Thoracic aorta (tissue), 2 donors: ENCODE results near the gene CAMKK2. TPM values are rescaled to one million over a fixed set of nuclear protein-coding genes. Genes with fewer than 3 reads are reported as not detected.

Experiments used
- ATAC-seq: fragments of 150-250 bp; one replicate; pipeline ENCODE4 v1.8.0; 2017; ENCODE audit warnings: low read depth; ENCODE audit not compliant: insufficient number of reproducible peaks, low FRiP score
- DNase-seq: peaks from one replicate; pipeline ENCODE4 v3.0.0-alpha.2; 2020; ENCODE audit warnings: low spot score
- H3K27ac ChIP-seq, 2 donors: fragments of 200-600 bp; sonication (generic); 1 replicate in 1 of 2; 2 replicates in 1 of 2; pipeline ENCODE4 v1.5.1; 2016; ENCODE audit warnings: mild to moderate bottlenecking in 2 of 2, moderate library complexity in 2 of 2
- H3K27me3 ChIP-seq: fragments of 200-600 bp; sonication (generic); replicated peaks from 2 replicates; pipeline ENCODE4 v1.6.0; 2016; ENCODE audit warnings: mild to moderate bottlenecking; ENCODE audit not compliant: insufficient read depth
- H3K36me3 ChIP-seq: fragments of 200-600 bp; sonication (generic); one replicate; pipeline ENCODE4 v1.5.1; 2016
- H3K4me1 ChIP-seq, 2 donors: fragments of 200-600 bp; sonication (generic); 1 replicate in 1 of 2; 2 replicates in 1 of 2; pipeline versions ENCODE4 v1.5.1 to v1.6.0; 2016; ENCODE audit warnings: low read depth in 2 of 2, mild to moderate bottlenecking in 1 of 2; ENCODE audit not compliant: control insufficient read depth in 1 of 2
- H3K4me3 ChIP-seq: fragments of 200-600 bp; sonication (generic); 2 replicates; pipeline ENCODE4 v1.5.1; 2016; ENCODE audit warnings: mild to moderate bottlenecking
- H3K9me3 ChIP-seq: fragments of 200-600 bp; sonication (generic); 2 replicates; pipeline ENCODE4 v1.5.1; 2016
- CTCF ChIP-seq: fragments of 200-600 bp; sonication (generic); IDR thresholded peaks from one replicate; pipeline ENCODE4 v1.5.1; 2019; ENCODE audit warnings: antibody characterized with exemption
- total RNA-seq, 2 donors: library from RNA; depleted of rRNA; stranded (reverse); fragments of >200 nt; gene quantifications; one replicate each; pipeline versions ENCODE4 v1.1.0 to v1.2.3, GENCODE V29; 2016

Gene CAMKK2
- total RNA-seq, 2 donors from 2014 or later, result 41.8 to 49.9 TPM

- peaks cover 2% of the 10 kb centered on the region for H3K36me3 ChIP-seq
- H3K27me3 ChIP-seq, result no peaks in the 10 kb centered on the region
- DNase-seq, result no peak
- no peak overlapping the region for H3K27ac ChIP-seq
- no peaks in the 10 kb centered on the region for H3K9me3 ChIP-seq
- no peak for ATAC-seq
- no peak overlapping the region for H3K4me3 ChIP-seq
- no peaks in the 10 kb centered on the region for H3K4me1 ChIP-seq
- no peak for TF ChIP-seq CTCF
Observed at GRCh38 chr12:121222847-121223246, 73.7 kb downstream of the CAMKK2 start.

DNA sequence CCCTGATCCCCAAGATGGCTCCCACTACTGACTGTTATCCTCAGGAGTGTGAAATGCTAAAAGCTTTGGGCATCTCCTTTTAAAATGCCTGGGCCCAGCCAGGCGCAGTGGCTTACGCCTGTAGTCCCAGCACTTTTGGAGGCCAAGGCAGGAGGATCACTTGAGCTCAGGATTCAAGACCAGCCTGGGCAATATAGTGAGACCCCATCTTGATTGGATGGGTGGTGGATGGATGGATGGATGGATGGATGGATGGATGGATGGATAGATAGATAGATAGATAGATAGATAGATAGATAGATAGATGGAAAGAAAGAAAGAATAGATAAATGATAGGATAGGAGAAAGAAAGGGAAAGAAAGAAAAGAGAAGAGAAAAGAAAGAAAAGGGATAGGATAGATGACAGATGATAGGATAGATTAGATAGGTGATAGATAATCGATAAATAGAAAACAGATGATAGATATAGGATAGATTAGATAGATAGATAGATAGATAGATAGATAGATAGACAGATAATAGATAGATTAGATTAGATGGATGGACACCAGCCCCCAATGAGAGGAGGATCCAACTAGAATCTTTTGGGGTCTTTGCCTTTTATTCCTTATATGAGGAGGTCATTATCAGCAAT, 77.0 kb downstream of the CAMKK2 start:
- no peak for TF ChIP-seq CTCF
- Histone ChIP-seq H3K4me3 (no peak overlapping the region), H3K27ac (no peak overlapping the region), H3K4me1 (peaks cover 0 to 9% of the 10 kb centered on the region in 2 donors), H3K36me3 (peaks cover 3% of the 10 kb centered on the region), H3K27me3 (no peaks in the 10 kb centered on the region), H3K9me3 (no peaks in the 10 kb centered on the region)
- no peak for ATAC-seq
- DNase-seq, result no peak

DNA sequence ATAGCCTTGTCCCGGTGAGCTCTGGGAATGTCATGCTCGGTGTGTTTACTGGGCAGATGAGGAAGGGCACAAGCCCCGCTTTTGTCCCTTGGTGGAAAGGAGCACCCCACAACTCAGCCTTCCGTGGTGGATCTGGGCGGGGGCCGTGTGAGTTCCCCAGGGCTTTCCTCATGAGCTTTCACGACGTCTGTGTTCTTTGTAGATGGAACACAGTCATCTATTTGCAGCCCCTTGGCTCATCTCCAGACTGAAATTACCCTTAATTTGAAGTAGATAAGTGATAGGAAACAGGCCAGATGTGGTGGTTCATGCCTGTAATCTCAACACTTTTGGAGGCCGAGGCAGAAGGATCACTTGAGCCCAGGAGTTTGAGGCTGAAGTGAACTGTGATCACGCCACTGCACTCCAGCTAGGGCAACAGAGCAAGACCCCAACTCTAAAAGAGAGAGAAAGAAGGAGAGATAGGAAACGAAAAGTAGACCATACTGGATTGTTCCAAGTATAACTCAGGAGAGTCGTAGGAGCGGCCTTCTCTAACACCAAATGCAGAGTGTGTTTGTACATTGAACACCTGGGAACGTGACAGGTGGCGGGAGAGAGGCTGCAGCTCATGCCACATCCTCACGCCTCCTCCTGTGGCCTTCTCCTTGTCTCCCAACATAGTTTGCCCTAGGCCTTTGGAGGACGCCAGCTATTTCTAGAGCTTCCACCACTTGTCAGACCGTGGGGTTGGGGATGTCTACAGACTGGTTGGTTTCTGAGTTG, 77.7 kb downstream of the CAMKK2 start:
- peaks cover 3% of the 10 kb centered on the region for H3K36me3 ChIP-seq
- no peak for TF ChIP-seq CTCF

GRCh38 chr12:121217761-121218160, 78.7 kb downstream of the CAMKK2 start:
- Histone ChIP-seq H3K27ac (no peak overlapping the region), H3K4me3 (no peak overlapping the region), H3K36me3 (peaks cover 3% of the 10 kb centered on the region), H3K9me3 (no peaks in the 10 kb centered on the region), H3K27me3 (no peaks in the 10 kb centered on the region), H3K4me1 (peaks cover 0 to 11% of the 10 kb centered on the region in 2 donors)
- ATAC-seq, result no peak
- no peak for DNase-seq
- TF ChIP-seq CTCF, result no peak

More for the DNA sequence above, 77.7 kb downstream of the CAMKK2 start:
- Histone ChIP-seq H3K9me3 (no peaks in the 10 kb centered on the region), H3K27ac (no peak overlapping the region), H3K27me3 (no peaks in the 10 kb centered on the region), H3K4me1 (peaks cover 0 to 11% of the 10 kb centered on the region in 2 donors), H3K4me3 (no peak overlapping the region)
- ATAC-seq, result no peak
- DNase-seq, result no peak

- no peak for ATAC-seq
- DNase-seq, result no peak
- H3K36me3 ChIP-seq, result peaks cover 3% of the 10 kb centered on the region
- no peak overlapping the region for H3K27ac ChIP-seq
- H3K4me1 ChIP-seq, result peaks cover 0 to 11% of the 10 kb centered on the region in 2 donors
- no peaks in the 10 kb centered on the region for H3K9me3 ChIP-seq
- no peaks in the 10 kb centered on the region for H3K27me3 ChIP-seq
- no peak for TF ChIP-seq CTCF
- H3K4me3 ChIP-seq, result no peak overlapping the region
Observed at GRCh38 chr12:121217063-121217462, 79.4 kb downstream of the CAMKK2 start.
